Choroid plexus epithelial cell (primary cell): Measurements from ENCODE around the gene MAGED4.
"Not testable (repeated sequence)": the region's sequence is repeated elsewhere in the genome, so short reads cannot be mapped to it uniquely, and the experiment has no call there.

ENCODE experiments used
- DNase-seq: peaks from one replicate; pipeline ENCODE4 v3.0.0-alpha.2; 2010; ENCODE audit warnings: low read depth
- H3K4me3 ChIP-seq: 2 replicates; pipeline ENCODE4 v1.5.1; 2011; ENCODE audit warnings: low read depth, mild to moderate bottlenecking, control low read depth, low read length, moderate library complexity
- CTCF ChIP-seq: conservative IDR thresholded peaks from 2 replicates; pipeline ENCODE4 v1.5.1; 2011; ENCODE audit warnings: low read depth, mild to moderate bottlenecking, control low read depth, inconsistent platforms, low read length, moderate library complexity

Gene MAGED4

GRCh38 chrX:52184440-52185077, at the start of gene MAGED4:
Gene MAGED4 (plus strand): TSS chrX:52184888. CDS start chrX:52185923, 1,035 bp downstream.
- not testable (repeated sequence) for DNase-seq, H3K4me3 ChIP-seq

GRCh38 chrX:52138830-52139544, 45.7 kb upstream of the MAGED4 start:
- no peak for DNase-seq
- no peak overlapping the region for H3K4me3 ChIP-seq
- TF ChIP-seq CTCF: no peak

GRCh38 chrX:52139545-52139895, 45.2 kb upstream of the MAGED4 start:
- DNase-seq: no peak
- TF ChIP-seq CTCF: no peak
- H3K4me3 ChIP-seq: no peak overlapping the region

GRCh38 chrX:52140020-52140419, 44.7 kb upstream of the MAGED4 start:
- DNase-seq: no peak

GRCh38 chrX:52150667-52151066, 34.0 kb upstream of the MAGED4 start:
- not testable (repeated sequence) for H3K4me3 ChIP-seq, DNase-seq

More at GRCh38 chrX:52140020-52140419, 44.7 kb upstream of the MAGED4 start:
- no peak overlapping the region for H3K4me3 ChIP-seq
- TF ChIP-seq CTCF: no peak

GRCh38 chrX:52160140-52160539, 24.5 kb upstream of the MAGED4 start:
- DNase-seq, H3K4me3 ChIP-seq: not testable (repeated sequence)

GRCh38 chrX:52166840-52167239, 17.8 kb upstream of the MAGED4 start:
- TF ChIP-seq CTCF: no peak
- no peak for DNase-seq
- H3K4me3 ChIP-seq: no peak overlapping the region

GRCh38 chrX:52171055-52171454, 13.6 kb upstream of the MAGED4 start:
- not testable (repeated sequence) for DNase-seq, H3K4me3 ChIP-seq

GRCh38 chrX:52185078-52185453, 378 bp downstream of the MAGED4 start:
- H3K4me3 ChIP-seq, DNase-seq: not testable (repeated sequence)

- H3K4me3 ChIP-seq, DNase-seq: not testable (repeated sequence)
These were observed 26.7 kb downstream of the MAGED4 start for GRCh38 chrX:52211405-52211804.
